SK-N-MC (cell line): Measurements from ENCODE around the gene ZNF407.

ENCODE experiments used
- EZH2 ChIP-seq: fragments of 200-600 bp; sonication (generic); IDR thresholded peaks from one replicate; pipeline ENCODE4 v1.6.1; 2017; ENCODE audit warnings: antibody characterized with exemption
- POLR2AphosphoS5 ChIP-seq: IDR thresholded peaks from 2 replicates; pipeline ENCODE4 v1.6.1; 2012; ENCODE audit warnings: mild to moderate bottlenecking, low read depth, low read length, borderline replicate concordance

GRCh38 chr18:74758995-74759394 lies 161.3 kb downstream of the ZNF407 start:
- TF ChIP-seq EZH2 (no peak), POLR2AphosphoS5 (no peak)
